Testis (tissue), 2 donors: ENCODE measurements around the gene OR1L8.

Experiments used
- POLR2A ChIP-seq: fragments of 450-650 bp; IDR thresholded peaks from one replicate; pipeline ENCODE4 v1.6.1; 2017; ENCODE audit warnings: antibody characterized with exemption, mild to moderate bottlenecking, moderate library complexity
- TF ChIP-seq, protein P1 (sequence below), 3 experiments: fragments of 450-650 bp in 2 of 3; fragments of 200-600 bp in 1 of 3; sonication (generic) in 1 of 3; IDR thresholded peaks; one replicate each; pipeline ENCODE4 v1.5.1; 2016 to 2019; ENCODE audit warnings: antibody characterized with exemption in 3 of 3, mild to moderate bottlenecking in 2 of 3, moderate library complexity in 1 of 3

DNA sequence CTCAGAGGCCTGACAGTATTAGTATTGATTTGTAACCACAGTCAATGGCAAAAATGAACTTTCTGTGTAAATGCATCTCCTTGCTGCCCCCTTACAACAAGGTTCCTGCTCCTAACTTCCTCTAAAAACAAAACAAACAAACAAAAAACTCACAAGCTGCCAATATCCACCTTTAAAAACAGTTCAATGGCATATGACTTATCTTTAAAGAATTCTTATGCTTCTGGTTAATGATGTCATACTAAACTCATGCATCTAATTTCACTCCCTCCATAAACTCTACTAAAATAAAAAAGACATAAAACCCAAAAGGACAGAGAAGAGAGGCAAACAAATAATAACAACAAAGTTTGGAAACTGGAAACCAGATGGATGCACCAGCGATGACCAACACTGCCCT lies 47.0 kb downstream of the OR1L8 start:
- TF ChIP-seq, protein P1, sequence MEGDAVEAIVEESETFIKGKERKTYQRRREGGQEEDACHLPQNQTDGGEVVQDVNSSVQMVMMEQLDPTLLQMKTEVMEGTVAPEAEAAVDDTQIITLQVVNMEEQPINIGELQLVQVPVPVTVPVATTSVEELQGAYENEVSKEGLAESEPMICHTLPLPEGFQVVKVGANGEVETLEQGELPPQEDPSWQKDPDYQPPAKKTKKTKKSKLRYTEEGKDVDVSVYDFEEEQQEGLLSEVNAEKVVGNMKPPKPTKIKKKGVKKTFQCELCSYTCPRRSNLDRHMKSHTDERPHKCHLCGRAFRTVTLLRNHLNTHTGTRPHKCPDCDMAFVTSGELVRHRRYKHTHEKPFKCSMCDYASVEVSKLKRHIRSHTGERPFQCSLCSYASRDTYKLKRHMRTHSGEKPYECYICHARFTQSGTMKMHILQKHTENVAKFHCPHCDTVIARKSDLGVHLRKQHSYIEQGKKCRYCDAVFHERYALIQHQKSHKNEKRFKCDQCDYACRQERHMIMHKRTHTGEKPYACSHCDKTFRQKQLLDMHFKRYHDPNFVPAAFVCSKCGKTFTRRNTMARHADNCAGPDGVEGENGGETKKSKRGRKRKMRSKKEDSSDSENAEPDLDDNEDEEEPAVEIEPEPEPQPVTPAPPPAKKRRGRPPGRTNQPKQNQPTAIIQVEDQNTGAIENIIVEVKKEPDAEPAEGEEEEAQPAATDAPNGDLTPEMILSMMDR (IDR thresholded peaks at IDR 0.05) = no peak
- TF ChIP-seq POLR2A = no peak
